GM21576 (cell line): ENCODE data around the gene CDC23.
"Not testable (repeated sequence)": the region's sequence is repeated elsewhere in the genome, so short reads cannot be mapped to it uniquely, and the experiment has no call there.

Experiments
- ATAC-seq: cut with Tn5 transposase; IDR thresholded peaks from one replicate; pipeline ENCODE4 v1.9.1; 2021; ENCODE audit warnings: mild to moderate bottlenecking, moderate library complexity; ENCODE audit not compliant: unreplicated experiment

The CDC23 gene

DNA sequence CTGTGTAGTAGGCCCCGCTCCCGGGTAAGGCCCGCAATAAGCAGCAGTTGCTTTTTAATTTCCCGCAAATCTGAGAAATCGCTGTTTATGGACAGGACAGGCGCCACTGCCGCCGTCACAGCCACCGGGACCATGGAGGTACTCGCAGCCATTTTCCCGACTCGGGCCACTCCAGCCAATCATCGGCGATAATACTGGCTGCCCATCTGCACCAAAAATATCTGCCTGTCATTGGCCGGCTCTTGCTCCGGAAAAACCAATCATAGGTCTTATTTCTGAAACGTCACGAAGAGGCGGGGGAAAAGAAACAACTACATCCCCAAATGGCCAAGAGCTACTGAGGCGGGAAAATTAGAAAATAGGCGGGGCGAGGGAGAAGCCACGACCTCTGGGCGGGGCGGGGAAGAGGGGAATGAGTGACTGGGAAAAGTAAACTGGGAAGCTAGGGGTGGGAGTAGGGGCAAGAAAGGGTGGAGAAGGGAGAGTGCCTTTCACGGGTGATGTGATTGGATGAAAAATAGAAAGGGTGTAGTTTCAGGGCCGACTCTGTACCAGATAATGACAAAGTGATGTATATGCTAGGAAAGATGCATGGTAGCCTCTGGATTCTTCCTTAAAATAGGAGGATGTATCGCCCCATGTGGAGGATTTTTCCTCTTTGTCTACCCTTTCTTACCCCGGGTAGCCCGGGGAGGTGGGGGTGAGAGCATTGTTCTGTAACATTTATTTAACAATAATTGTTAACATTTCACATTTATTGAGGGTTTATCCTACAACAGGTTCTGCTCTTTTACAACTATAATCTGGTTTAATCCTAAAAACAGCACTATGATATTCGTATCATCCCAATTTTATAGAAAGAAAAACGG lies at the start of gene CDC23:
Gene CDC23, minus strand, starts transcription at position 163 of the 869 bp plus-strand sequence. Its CDS starts 11 bp downstream, at position 152.
- peak; percentile 96 for ATAC-seq

DNA sequence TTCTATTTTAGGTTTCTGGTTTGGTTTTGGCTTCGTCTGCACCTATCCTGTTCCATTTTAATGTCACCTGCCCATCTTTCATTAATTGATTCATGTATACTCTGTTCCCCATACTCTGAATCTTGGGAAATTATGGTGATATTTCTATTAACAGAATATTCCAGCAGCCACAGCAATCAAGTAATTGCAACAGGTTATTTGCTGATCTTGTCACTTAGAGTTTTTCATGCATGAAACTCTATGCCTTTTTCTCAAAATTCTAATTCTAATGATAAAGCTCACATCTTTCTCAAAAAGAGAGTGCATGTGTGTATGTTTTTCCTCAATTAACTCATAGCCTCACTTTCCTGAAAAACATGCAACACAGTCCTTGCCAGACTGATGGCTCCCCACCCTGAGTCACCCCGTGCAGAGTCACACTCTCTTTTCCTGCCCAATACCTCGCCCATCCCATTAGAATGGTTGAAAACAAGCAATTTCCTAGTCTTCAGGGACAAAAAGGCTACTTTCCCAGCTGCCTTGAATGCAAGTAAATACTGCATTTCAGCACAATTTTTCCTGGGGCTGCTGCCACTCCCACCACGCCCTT lies 45.7 kb upstream of the CDC23 start:
- no peak for ATAC-seq

DNA sequence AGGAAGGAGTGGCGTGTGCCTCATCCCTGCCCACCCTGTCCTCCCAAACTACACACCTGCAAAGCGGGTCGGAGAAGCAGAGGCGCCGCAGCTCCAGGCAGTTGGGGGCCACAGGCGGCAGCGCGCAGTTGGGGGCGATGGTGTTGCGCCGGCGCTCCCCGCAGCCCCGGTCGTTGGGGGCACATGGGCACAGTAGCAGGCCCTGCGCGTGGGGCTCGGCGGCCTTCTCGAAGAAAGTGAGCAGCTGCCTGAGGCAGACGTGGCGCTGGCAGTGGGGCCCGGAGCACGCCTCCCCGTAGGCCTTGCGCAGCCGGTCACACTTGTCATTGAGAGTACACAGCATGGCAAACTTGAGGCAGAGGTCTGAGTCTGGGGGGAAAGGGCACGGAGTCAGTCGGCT lies 44.5 kb upstream of the CDC23 start:
- no peak for ATAC-seq

- ATAC-seq = no peak
Measured at GRCh38 chr5:138252944-138253343, 39.8 kb upstream of the CDC23 start.

- not testable (repeated sequence) for ATAC-seq
Measured at GRCh38 chr5:138247800-138248199, 34.7 kb upstream of the CDC23 start.

GRCh38 chr5:138246822-138247221 lies 33.7 kb upstream of the CDC23 start:
- ATAC-seq = no peak

DNA sequence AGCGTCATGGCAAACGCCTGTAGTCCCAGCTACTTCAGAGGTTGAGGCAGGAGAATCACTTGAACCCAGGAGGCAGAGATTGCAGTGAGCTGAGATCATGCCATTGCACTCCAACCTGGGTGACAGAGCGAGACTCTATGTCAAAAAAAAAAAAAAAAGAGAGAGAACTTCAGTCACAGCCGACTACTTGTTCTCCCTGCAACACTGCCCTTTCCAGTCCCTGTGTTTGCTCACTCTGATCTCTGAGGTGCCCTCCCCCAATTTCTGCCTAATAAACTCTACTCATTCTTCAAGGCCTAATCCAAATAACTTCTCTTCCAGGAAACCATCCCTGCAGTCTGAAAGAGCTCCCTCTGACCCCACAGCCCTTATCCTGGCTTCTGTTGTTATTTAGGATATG lies 33.2 kb upstream of the CDC23 start:
- ATAC-seq = no peak

- ATAC-seq = no peak
Measured at GRCh38 chr5:138245717-138246116, 32.6 kb upstream of the CDC23 start.

GRCh38 chr5:138243794-138244193 lies 30.7 kb upstream of the CDC23 start:
- ATAC-seq = no peak

GRCh38 chr5:138241688-138242571 lies 28.8 kb upstream of the CDC23 start:
- ATAC-seq = no peak

GRCh38 chr5:138240650-138241385 lies 27.7 kb upstream of the CDC23 start:
- ATAC-seq = no peak

- no peak for ATAC-seq
Measured at GRCh38 chr5:138238034-138238433, 24.9 kb upstream of the CDC23 start.

GRCh38 chr5:138234651-138235050 lies 21.5 kb upstream of the CDC23 start:
- ATAC-seq = no peak

- no peak for ATAC-seq
Measured at GRCh38 chr5:138233280-138233679, 20.2 kb upstream of the CDC23 start.

DNA sequence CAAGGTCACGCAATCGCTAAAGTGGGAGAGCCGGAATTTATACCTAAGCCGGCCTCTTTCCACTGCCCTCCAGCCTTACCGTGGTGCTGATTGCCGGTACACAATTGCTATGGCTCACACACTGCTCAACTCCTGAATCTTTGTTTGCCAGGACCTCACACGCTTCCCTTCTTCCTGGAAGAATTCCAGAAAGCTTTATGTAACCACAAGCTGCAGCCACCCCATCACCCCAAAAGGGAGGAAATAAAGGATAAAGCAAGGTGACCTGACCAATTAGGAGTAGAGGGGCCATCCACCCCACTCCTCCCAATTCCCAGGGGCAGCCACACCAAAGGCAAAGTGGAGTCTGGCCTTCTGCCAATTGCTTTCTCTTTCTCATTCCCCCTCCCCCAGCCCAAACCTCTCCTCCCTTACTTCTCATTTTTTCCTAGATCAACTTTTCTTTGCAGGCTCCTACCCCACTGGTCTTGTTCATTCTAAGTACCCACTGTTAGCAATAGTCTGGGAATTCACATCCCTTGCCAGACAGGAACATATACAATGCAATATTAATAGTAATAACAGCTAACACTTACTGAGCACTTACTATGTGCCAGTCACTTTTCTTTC lies 18.0 kb upstream of the CDC23 start:
- no peak for ATAC-seq

- no peak for ATAC-seq
Measured at GRCh38 chr5:138230261-138230660, 17.1 kb upstream of the CDC23 start.

DNA sequence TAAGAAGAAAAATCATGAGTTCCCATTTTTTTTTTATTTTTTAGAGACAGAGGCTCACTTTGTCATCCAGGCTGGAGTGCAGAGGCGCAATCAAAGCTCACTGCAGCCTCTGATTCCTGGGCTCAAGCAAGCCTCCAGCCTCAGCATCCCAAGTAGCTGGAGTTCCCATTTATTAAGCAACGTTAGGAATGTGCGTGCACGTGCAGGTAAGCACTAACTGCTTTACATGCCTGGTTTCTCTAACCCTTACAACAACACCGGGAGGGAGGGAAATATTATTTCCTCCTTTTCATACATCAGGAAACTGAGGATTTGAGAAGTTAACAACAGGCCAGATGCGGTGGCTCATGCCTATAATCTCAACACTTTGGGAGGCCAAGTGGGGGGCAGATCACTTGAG lies 16.3 kb upstream of the CDC23 start:
- no peak for ATAC-seq

DNA sequence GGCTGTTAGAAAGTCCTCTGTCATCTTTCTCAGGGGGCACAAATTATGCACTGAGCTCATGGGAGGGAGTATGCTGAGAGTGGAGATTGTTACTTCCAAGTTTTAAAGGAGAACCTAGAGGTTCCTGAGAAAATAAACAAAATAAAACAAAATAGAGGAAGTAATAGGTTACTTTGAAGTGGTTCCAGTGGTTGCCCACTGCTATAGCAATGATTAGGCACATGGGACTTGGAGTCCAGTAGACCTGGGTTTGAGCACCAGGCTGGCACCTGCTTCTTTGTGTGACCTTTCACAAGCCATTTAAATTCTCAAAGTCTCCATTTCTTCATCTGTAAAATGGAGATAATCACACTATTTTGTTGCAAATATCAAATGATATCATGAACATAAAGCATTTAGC lies 13.8 kb upstream of the CDC23 start:
- ATAC-seq = no peak

DNA sequence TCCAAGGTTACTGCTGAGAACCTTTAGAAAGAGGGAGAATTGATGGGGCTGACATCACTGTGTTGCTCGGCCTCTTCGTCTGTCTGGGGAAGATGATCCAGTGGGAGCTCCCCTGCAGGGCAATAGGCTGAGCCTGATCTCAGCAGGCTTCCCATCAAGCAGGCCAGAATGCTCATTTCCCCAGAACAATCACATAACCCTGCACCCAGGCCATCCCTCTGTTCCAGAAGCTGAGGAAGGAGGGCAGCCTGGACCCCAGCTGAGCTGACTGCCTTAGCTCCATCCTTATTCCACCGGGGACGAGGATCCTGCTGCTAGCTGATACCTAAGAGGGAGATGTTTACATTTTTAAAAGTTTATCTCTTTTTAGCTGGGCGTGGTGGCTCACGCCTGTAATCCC lies 11.6 kb upstream of the CDC23 start:
- ATAC-seq = no peak

GRCh38 chr5:138223532-138223931 lies 10.4 kb upstream of the CDC23 start:
- no peak for ATAC-seq
